ENCODE data around the gene NOD2. TPM values are rescaled to one million over a fixed set of nuclear protein-coding genes. Genes with fewer than 3 reads are reported as not detected.

Gene NOD2
- total and polyA plus RNA-seq, 8 donors = 0.79 to 15.2 (median 1.7) TPM

DNA sequence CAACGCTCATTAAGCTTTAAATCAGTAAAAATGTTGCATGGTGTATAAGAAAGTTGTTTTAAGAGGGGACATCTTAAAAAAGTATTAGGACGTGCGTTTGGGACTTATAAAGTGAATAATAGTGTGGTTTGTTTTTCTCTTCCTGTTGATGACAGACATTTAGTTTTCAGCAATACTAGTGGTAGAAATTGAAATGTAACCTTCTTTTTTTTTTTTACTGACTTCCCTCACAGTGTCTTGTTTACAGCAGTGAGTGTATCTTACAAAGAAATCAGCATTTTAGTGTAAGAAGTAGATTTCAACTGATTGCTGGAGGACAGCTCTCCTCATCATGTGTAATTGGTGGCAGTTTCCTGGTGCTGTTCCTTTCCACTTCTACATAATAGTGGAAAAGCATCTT lies 88.1 kb downstream of the NOD2 start:
- no peak for ATAC-seq

More for the DNA sequence above, 88.1 kb downstream of the NOD2 start:
- H3K4me1 ChIP-seq = no peaks in the 10 kb centered on the region
- TF ChIP-seq CTCF (IDR thresholded peaks at IDR 0.05) = no peak
- no peak for DNase-seq
- no peak overlapping the region for H3K27ac ChIP-seq
- peaks cover 0 to 77% of the 10 kb centered on the region in 2 donors for H3K36me3 ChIP-seq
- no peak overlapping the region for H3K4me3 ChIP-seq
- intact Hi-C loops (cut with DNase I) = no loop called here
- no peaks in the 10 kb centered on the region for H3K27me3 ChIP-seq
- no peaks in the 10 kb centered on the region for H3K9me3 ChIP-seq

Small RNA genes lying within 50 kb of the gene (microRNA-seq; reads per million reads assigned to microRNA genes)
- gene MIR3181 = 0.41 to 1.2 reads per million in 2 donors

Other genes starting within 250 kb of the NOD2 start
- gene NKD1, start 145.2 kb upstream of the NOD2 start, total RNA-seq = 10 to 100 TPM; 12.5 to 23.0 TPM
- gene NKD1, start 145.2 kb upstream of the NOD2 start, polyA plus RNA-seq (ENCODE audit: insufficient read length in 6 of 6) = 10 to 100 TPM; 33.3 to 46.9 (median 42.1) TPM
- 10 to 100 TPM in 1 of 2 donors, 1 to 10 TPM in 1; 6.4 to 17.6 TPM for gene SNX20, start 12.3 kb upstream of the NOD2 start, total RNA-seq
- 1 to 10 TPM; 1.3 to 1.8 (median 1.5) TPM for gene SNX20, start 12.3 kb upstream of the NOD2 start, polyA plus RNA-seq (ENCODE audit: insufficient read length in 6 of 6)
- 10 to 100 TPM; 40.5 to 52.1 TPM for gene CYLD, start 48.5 kb downstream of the NOD2 start, total RNA-seq
- 10 to 100 TPM; 27.1 to 31.9 (median 29.7) TPM for gene CYLD, start 48.5 kb downstream of the NOD2 start, polyA plus RNA-seq (ENCODE audit: insufficient read length in 6 of 6)

Measured in left lung (tissue), 10 donors.